ENCODE results near the gene TRIM44.
"Not testable (repeated sequence)": the region's sequence is repeated elsewhere in the genome, so short reads cannot be mapped to it uniquely, and the experiment has no call there.

The TRIM44 gene

DNA sequence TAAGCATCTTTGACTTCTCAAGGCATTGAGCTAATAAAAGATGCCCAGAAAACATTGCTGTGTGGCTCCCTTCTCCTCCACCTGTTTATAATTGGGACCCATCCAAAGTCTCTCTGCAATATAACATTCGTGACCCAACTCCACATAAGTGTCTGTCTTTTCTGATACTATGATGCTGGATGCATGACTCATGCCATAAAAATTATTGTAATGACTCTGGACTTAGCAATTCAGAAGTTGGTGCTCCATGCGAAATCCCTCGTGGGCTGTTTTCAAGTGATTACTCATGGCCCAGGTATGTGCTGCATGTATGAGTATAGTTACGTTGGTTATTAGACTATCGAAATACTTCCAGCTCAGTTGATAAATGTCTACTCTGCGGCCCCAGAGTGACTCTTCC lies 32.7 kb upstream of the TRIM44 start:
- peak; percentile 98 for DNase-seq (ENCODE audit: low read depth)
- no peak overlapping the region for H3K4me3 ChIP-seq (ENCODE audit: low read depth, low read length)

DNA sequence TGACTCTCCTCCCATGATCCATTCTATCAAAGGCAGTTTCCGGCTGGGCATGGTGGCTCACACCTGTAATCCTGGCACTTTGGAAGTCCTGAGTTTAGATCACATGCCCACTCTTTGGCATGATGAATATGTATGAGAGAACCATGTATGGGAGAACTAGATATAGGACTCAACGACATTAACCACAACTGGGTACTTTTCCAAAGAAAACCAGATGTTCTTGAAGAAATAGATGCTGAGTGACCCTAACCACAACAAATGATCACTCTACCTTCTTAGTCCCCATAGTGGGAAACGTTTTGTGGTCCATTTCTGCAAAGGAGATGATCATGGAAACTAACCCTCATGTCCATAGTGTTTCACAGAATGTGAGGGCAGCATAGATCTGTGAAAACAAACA lies 30.7 kb upstream of the TRIM44 start:
- no peak for DNase-seq (ENCODE audit: low read depth)
- H3K4me3 ChIP-seq (ENCODE audit: low read depth, low read length), result no peak overlapping the region

DNA sequence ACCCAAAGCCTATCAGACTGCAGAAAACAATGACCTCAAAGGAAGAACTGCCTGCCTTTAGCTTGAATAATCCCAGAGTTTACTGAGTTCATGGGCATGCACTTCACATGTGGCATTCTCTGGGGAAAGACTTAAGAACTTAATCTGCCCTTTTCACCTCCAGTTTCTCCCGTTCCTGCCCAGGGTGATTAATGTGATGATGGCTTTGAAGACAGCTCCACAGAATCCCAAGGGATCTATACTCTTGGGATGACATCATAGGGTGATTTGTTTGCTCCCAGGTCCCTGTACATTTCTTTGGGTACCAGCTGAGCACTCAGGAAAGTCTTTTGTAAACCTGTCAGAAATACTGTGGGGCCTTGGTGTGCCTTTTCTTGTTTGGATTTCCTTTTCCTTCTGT lies 30.3 kb upstream of the TRIM44 start:
- H3K4me3 ChIP-seq (ENCODE audit: low read depth, low read length), result no peak overlapping the region
- no peak for DNase-seq (ENCODE audit: low read depth)

DNA sequence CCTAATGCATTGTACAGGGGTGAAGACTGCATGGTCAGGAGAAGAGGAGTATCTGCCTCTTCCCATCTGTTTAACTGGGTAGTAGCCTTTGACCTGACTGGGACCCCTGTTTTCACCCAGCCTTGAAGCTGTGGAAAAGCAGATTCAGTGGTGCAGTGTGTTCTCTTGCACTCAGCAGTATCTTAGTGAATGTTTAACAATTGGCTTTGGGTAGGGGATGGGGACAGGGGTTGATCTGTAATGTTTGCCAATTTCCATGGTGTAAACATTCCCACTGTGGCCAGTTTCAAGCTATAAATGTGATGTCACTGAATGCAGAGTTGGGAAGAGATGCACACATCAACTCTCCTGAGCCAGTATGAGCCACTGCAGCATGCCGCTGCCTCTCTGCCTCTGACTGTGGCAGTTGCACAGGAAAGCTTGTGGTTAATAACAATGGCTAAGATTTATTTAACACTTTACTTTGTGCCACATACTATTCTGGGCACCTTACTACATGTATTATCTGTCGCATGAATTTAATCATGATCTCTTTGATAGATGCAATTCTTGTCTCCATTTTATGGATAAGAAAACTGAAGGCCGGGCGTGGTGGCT lies 28.6 kb upstream of the TRIM44 start:
- H3K4me3 ChIP-seq (ENCODE audit: low read depth, low read length), result no peak overlapping the region
- no peak for DNase-seq (ENCODE audit: low read depth)

DNA sequence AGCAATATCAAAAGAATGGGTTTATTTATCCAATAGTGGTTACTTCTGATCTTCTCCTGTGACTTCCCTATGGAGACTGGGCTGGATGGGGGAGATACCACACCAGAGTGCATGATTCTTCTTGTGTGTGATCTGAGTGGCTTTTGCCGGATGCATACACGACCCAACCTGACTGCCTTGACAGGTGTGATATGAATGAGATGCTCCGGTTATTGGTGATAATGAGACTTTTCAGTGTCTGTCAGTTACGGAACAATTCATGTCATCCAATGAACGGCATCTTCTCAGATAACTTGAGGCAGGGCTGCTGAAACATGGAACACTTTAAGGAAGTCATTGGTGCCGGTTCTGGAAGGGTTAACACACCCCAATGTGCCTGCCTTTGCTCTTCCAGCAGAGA lies 26.6 kb upstream of the TRIM44 start:
- no peak for DNase-seq (ENCODE audit: low read depth)
- H3K4me3 ChIP-seq (ENCODE audit: low read depth, low read length), result no peak overlapping the region

DNA sequence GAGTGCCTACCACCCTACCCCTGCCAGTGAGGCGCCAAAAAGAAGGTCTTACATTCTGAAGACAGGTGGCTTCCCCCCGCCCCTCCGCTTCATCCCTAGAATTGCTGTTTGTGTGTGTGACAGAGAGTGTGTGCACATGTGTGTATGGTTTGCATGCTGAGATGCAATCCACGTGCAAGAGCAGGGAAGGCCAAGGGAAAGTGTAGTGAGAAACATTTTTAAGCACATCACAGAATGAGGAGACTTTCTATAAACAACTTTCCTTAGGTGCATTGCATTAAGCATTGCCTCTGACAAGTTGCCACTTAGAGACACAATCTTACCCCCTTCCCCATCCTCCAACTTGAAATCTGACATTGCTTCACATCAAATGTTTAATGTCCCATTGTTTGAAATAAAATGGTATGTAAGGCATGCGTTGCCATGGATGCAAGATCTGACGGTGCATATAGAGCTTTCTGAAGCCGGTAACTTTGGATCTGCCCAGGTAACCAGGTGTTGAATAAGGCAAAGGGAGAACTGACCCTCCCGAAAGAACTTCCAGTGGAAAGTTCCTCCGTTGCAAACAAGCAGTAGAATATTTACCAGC lies 22.9 kb upstream of the TRIM44 start:
- no peak for DNase-seq (ENCODE audit: low read depth)
- H3K4me3 ChIP-seq (ENCODE audit: low read depth, low read length), result no peak overlapping the region

DNA sequence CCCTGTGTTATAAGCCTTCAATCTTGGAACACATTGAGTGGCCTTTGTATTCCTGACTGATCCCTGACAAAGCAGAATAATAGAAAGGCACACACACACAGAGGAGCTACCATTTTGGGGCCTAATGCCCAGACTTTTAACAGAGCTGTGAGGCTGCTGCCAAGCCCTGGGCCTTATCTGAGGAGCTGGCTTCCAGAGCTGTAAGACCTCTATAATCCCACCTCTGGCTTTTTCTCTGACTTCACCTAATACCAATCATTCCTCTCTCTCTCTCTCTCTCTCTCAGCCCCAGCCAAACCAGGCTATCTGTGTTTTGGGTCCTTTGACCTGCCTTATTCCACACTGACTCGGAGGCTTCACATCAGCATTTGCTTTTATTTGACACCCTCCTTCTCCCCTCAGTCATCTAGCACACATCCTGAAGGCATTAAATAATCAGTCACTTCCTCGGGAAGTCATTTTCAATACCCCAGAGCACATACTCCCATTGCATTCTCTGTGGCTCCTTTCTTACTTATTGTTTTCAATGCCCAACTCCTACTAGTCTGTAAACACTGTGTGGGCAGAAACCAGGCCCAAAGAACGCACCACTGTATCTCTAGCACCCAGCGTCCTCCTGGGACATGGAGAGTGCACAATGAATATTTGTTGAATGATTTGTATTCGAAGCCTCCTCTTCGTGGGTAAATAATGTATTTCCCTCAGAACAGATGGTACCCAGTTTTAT lies 21.2 kb upstream of the TRIM44 start:
- no peak overlapping the region for H3K4me3 ChIP-seq (ENCODE audit: low read depth, low read length)
- no peak for DNase-seq (ENCODE audit: low read depth)

DNA sequence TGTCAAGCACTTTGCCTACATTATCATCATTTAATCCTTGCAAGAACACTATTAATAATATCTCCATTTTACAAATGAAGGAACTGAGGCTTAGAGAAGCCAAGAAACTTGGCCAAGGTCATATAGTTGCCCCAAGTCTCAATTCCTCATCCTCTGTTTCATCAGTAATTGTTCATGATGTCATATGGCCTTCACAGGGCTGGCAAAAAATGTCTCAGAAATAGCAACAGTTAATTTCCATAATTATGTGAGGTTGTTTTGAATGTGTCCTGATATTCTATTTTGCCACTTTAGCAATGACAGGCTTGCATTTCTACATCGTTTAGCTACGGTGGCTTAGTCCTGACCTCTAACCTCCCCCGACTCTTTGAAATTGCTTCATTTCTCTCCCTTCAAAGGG lies 20.6 kb upstream of the TRIM44 start:
- DNase-seq (ENCODE audit: low read depth), result no peak
- H3K4me3 ChIP-seq (ENCODE audit: low read depth, low read length), result no peak overlapping the region

DNA sequence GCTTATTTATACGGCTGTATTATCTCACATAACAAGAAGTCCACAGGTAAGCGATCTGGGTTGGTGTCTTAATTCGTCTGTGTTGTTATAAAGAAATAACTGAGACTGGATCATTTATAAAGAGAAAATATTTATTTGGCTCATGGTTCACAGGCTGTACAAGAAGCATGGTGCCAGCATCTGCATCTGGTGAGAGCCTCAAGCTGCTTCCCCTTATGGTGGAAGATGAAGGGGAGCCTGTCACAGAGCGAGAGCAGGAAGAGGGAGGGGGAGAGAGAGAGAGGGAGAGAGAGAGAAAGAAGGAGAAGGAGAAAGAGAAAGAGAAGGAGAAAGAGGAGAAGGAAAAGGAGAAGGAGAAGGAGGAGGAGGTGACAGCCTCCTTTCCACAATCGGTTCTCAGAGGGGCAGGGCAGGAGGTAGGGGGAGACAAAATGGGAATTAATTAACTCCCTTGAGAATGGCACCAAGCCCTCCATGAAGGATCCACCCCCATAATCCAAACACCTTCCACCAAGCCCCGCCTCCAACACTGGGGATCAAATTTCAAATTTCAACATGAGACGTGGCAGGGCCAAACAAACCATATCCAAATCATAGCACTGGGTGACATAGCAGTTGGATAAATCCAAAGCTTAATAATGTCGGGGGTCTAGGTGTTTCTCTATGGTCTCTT lies 15.0 kb upstream of the TRIM44 start:
- no peak overlapping the region for H3K4me3 ChIP-seq (ENCODE audit: low read depth, low read length)
- DNase-seq (ENCODE audit: low read depth), result no peak

DNA sequence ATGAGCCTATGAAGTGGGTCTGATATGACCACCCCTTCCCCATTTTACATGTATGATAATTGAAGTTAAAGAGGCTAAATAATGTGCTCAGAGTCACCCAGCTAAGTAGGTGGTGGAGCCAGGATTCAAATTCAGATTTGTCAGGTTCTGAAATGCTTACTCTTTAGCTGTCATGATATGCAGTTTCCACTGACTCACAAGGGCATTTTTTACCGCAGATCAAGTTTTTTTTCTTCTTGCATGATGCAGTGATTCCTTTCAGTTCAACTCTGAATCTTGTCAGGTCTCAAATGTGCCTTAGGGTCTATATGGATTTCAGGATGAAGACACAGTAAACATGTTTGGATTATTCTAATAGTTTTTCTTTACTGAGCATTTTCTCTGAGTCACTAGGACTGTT lies 12.6 kb upstream of the TRIM44 start:
- no peak overlapping the region for H3K4me3 ChIP-seq (ENCODE audit: low read depth, low read length)
- no peak for DNase-seq (ENCODE audit: low read depth)

DNA sequence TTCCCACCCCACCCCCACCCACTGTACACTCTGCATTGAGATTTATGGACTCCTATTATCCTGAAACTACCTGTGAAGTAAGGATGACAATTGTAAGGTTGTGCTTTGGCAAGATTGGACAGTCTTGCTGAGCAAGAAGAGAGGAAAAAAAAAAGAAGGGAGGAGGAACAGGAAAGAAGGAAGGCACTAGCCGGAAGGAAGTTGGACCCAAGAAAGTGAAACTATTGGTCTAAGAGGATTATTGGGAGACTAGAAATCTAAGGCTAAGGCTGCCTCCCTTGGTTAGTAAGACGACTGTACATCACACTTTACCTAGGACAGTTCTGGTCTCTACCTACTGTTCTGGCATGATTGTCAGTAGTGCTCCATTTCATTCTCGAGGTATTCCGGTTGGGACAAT lies 12.1 kb upstream of the TRIM44 start:
- no peak overlapping the region for H3K4me3 ChIP-seq (ENCODE audit: low read depth, low read length)
- DNase-seq (ENCODE audit: low read depth), result no peak

DNA sequence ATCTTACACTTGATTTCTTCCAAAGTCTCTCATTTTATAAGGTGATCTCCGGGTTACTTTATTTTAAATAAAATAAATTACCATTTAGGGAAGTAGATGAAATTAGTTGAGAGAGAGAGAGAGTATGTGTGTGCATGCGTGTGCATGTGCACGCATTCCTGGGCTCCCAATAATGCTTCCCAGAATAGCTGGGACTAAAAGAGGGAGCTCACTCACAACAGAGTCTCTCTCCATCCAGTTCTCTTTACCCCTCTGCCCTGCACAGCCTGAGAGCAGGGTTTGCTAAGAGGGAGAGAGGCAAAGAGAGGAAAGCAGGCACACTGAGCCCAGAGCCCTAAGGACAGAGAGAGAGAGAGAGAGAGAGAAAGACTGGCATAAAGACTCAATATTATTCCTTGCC lies 11.3 kb upstream of the TRIM44 start:
- DNase-seq (ENCODE audit: low read depth), result no peak
- H3K4me3 ChIP-seq (ENCODE audit: low read depth, low read length), result no peak overlapping the region

DNA sequence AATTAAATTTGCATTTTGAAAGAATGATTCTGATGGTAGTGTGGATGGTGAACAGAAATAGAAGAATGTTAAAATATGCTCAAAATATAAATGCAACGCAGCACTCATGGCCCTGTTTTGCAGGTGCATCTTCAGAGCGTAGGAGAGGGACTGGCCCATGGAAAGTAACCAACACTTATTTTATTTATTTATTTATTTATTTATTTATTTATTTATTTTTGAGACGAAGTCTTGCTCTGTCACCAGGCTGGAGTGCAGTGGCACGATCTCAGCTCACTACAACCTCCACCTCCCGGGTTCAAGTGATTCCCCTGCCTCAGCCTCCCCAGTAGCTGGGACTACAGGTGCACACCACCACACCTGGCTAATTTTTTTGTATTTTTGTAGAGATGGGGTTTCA lies 9.8 kb upstream of the TRIM44 start:
- DNase-seq (ENCODE audit: low read depth); H3K4me3 ChIP-seq (ENCODE audit: low read depth, low read length): not testable (repeated sequence)

DNA sequence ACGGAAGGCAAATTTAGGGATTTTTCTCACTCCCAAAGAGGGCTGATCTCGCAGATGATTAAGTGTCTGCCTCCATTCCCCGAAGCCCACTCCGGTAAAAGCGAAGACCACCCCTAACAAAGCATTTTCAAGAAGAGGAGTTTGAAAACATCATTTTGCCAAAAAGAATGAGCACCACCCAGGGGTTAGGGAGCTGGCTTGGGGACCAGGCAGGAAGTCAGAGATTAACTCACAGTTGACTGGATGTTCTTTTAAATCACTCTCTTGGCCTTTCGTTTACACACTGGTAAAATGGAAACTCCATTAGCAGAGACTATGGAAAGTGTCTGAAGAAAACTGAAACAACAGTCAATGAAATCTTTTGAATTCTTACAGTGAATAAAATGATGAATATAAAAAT lies 7.9 kb upstream of the TRIM44 start:
- H3K4me3 ChIP-seq (ENCODE audit: low read depth, low read length), result no peak overlapping the region

DNA sequence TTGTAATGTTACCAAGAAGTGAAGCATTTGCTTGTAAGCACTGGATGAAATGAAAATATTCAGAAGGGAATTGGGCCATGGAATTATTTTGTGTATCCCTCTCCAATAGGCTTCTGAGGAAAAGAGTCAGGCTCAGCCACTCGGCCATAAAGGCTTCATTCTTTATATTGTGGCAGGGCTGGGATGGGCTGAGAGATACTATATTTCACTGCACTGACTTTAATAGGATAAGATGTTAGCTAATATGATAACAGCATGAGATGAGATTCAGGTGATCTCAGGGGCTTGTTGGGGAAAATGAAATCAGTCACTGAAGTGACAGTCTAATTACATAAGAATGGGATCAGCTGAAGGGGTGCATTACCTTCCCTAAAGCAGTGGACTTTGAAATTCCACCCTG lies 7.3 kb upstream of the TRIM44 start:
- H3K4me3 ChIP-seq (ENCODE audit: low read depth, low read length), result no peak overlapping the region
- no peak for DNase-seq (ENCODE audit: low read depth)

More for the DNA sequence above, 7.9 kb upstream of the TRIM44 start:
- no peak for DNase-seq (ENCODE audit: low read depth)

DNA sequence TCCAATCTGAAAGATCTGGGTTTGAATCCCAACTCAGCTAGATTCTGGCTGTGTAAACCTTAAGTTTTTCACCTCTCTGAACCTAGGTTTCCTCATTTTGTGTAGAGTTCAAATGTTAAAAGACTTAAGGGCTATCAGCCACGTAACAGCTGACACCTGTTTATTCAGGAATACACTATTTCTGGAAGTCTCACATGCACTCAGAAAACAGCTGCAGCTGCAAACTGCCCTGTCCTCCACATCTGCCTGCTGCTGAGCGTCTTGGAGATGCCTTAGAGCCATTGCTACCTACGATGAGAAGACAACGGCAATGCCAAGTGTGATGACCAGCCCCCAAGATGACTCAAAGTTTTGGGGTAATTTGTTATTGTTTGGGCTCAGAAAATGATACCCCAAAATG lies 6.7 kb upstream of the TRIM44 start:
- H3K4me3 ChIP-seq (ENCODE audit: low read depth, low read length), result no peak overlapping the region
- DNase-seq (ENCODE audit: low read depth), result no peak

DNA sequence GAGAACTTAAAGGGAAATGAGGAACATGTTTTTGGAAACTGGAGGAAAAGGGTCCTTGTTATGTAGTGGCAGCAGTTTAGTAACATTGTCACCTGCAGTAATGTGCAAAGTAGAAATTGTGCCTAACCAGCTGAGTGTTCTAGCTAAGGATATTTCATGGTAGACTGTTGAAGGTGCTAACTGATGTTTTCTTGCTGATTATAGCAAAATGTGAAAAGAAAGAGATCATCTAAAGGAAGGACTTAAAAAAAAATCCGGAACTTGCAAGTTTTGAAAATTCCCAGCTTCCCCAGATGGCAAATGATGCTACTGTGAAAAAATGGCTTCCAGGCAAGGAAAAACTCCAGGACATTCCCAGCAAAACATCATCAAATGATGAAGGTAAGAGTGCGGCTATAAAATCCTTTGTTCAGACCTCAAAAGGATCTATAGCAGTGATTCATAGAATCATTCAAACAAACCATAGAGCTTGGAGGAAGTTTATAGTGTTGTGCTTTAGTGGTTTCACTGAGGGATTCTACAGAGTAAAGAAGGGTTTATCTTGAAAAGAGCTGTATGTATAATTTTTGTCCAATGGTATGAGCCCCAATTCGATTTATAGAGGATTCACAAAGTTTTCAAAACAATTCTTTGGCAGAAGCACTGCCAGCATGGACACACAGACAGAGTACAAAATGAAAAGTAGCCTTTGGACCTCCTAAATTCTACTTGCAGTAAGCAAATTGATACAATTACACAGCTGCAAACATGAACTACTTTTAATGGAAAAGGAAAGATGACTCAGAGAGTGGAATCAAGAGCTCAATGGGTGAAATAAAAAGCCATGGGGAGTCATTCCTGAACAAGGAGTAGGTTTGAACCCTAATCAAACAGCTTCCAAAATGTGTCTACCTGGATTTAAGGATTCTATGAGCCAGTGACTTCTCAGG lies 4.3 kb upstream of the TRIM44 start:
- no peak overlapping the region for H3K4me3 ChIP-seq (ENCODE audit: low read depth, low read length)
- no peak for DNase-seq (ENCODE audit: low read depth)

DNA sequence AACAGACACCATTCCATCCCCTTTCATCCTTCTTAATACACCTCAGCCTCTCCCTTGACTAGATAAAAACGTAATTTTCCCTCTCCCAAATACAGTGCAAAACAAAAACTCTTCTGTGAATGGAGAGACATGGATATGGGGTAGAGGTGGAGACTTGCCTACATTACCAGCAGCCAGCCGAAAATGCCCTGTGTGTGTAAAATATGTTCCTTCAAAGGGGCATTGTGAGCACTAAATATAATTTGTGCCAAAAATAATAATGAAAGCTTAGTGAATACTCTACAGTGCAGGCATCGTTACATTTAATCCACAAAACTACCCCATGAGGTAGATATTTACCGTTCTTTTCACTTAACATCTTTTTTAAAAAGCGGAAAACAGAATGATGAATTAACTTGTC lies 1.0 kb upstream of the TRIM44 start:
- no peak for DNase-seq (ENCODE audit: low read depth)
- H3K4me3 ChIP-seq (ENCODE audit: low read depth, low read length), result no peak overlapping the region

DNA sequence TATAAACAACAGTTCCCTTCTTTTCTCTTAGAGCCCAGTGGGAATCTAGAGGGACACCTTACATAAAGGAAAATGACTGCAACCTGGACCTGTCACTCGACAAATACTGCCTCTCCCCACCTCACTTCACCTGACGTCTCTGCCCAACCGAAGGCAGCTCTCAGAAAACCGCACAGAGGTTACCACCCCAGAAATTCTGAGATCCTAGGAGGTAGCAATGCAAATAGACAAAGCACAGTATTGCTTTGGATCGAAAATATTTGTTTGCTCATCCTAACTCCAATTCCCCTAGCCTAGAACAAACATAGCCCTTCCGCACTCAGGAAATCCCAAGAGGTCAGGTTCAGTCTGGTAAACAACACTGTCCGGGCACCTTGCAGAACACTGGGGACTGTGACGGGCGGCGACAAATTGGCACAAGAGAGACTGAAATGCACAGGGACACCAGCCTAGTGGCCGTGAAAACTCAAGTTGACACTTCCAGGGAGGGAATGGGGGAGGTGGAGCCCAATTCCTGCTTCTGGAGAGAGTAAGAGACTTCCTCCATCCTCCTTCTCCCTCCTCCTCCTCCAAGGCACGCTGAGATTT lies 420 bp upstream of the TRIM44 start:
- peak overlapping the region; percentile 81 for H3K4me3 ChIP-seq (ENCODE audit: low read depth, low read length)
- DNase-seq (ENCODE audit: low read depth), result no peak

DNA sequence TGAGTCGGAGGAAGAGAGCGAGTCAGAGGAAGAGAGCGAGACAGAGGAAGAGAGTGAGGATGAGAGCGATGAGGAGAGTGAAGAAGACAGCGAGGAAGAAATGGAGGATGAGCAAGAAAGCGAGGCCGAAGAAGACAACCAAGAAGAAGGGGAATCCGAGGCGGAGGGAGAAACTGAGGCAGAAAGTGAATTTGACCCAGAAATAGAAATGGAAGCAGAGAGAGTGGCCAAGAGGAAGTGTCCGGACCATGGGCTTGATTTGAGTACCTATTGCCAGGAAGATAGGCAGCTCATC lies 780 bp downstream of the TRIM44 start:
- H3K4me3 ChIP-seq (ENCODE audit: low read depth, low read length), result peak overlapping the region; percentile 81
- no peak for DNase-seq (ENCODE audit: low read depth)

Data from skeletal muscle cell (primary cell).